Keratinocyte (primary cell): Measurements from ENCODE around the gene RASA1.

Experiments used
- EZH2 ChIP-seq: IDR thresholded peaks from one replicate; pipeline ENCODE4 v1.6.1; 2012; ENCODE audit warnings: inconsistent platforms, mild to moderate bottlenecking, low read length, moderate library complexity
- TF ChIP-seq, protein P1 (sequence below), 3 experiments: IDR thresholded peaks in 1 of 3; conservative IDR thresholded peaks in 1 of 3; optimal IDR thresholded peaks in 1 of 3; 2 replicates in 2 of 3; 3 replicates in 1 of 3; pipeline versions ENCODE3 to v1.5.1; 2011; ENCODE audit warnings: low read length in 3 of 3, mild to moderate bottlenecking in 3 of 3, moderate library complexity in 2 of 3, control low read depth in 1 of 3, inconsistent platforms in 1 of 3; ENCODE audit not compliant: insufficient read depth in 2 of 3; ENCODE audit errors: extremely low read depth in 1 of 3

DNA sequence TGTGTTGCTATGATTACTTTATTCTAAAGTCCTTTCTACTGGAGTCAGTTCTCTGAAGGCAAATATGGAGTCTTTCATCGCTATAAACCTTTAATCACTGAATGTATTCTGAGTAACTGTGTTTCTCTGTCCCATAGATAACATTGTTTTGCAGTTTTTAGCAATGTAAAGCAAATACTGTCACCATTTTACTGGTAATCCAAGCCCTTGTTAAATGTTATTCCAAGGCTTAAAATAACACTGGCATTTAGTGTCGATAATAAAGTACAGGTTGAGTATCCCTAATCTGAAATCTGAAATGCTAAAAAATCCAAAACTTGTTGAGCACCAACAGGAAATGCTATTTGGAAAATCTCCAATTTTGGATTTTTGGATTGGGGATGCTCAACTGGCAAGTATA, 120.4 kb downstream of the RASA1 start:
- TF ChIP-seq, protein P1, sequence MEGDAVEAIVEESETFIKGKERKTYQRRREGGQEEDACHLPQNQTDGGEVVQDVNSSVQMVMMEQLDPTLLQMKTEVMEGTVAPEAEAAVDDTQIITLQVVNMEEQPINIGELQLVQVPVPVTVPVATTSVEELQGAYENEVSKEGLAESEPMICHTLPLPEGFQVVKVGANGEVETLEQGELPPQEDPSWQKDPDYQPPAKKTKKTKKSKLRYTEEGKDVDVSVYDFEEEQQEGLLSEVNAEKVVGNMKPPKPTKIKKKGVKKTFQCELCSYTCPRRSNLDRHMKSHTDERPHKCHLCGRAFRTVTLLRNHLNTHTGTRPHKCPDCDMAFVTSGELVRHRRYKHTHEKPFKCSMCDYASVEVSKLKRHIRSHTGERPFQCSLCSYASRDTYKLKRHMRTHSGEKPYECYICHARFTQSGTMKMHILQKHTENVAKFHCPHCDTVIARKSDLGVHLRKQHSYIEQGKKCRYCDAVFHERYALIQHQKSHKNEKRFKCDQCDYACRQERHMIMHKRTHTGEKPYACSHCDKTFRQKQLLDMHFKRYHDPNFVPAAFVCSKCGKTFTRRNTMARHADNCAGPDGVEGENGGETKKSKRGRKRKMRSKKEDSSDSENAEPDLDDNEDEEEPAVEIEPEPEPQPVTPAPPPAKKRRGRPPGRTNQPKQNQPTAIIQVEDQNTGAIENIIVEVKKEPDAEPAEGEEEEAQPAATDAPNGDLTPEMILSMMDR (optimal IDR thresholded peaks at IDR 0.05 in 1 of 3, IDR thresholded peaks at IDR 0.05 in 1 of 3, conservative IDR thresholded peaks at IDR 0.05 in 1 of 3; ENCODE audit: extremely low read depth in 1 of 3, insufficient read depth in 2 of 3, low read length in 3 of 3) = no peak
- TF ChIP-seq EZH2 = no peak
